CD4-positive, CD25-positive, alpha-beta regulatory T cell (primary cell): ENCODE data around the gene SAV1. TPM values are rescaled to one million over a fixed set of nuclear protein-coding genes. Genes with fewer than 3 reads are reported as not detected.
"Not testable (repeated sequence)": the region's sequence is repeated elsewhere in the genome, so short reads cannot be mapped to it uniquely, and the experiment has no call there.

Source experiments
- ATAC-seq, 2 donors: fragments of 150-1000 bp; cut with Tn5 transposase; one replicate each; pipeline ENCODE4 v1.10.0; 2021; ENCODE audit warnings: low read depth in 2 of 2, moderate number of reproducible peaks in 2 of 2, moderate library complexity in 1 of 2
- DNase-seq, 3 donors: peaks; one replicate each; pipeline versions ENCODE4 v3.0.0 to v3.0.0-alpha.2; 2012 to 2022; ENCODE audit warnings: mixed read lengths in 1 of 3
- H3K27ac ChIP-seq: one replicate; pipeline ENCODE4 v1.7.0; 2013; ENCODE audit warnings: mild to moderate bottlenecking, low read length; ENCODE audit not compliant: insufficient read depth, poor library complexity, severe bottlenecking
- H3K27me3 ChIP-seq: one replicate; pipeline ENCODE4 v1.7.0; 2013; ENCODE audit warnings: low read length; ENCODE audit not compliant: control insufficient read depth, insufficient read depth
- H3K36me3 ChIP-seq: one replicate; pipeline ENCODE4 v1.7.0; 2013; ENCODE audit warnings: mild to moderate bottlenecking, low read length, moderate library complexity; ENCODE audit not compliant: control insufficient read depth, insufficient read depth
- H3K4me1 ChIP-seq: 2 replicates; pipeline ENCODE4 v1.7.0; 2013; ENCODE audit warnings: mild to moderate bottlenecking, low read length; ENCODE audit not compliant: insufficient read depth, control insufficient read depth, poor library complexity, severe bottlenecking
- H3K4me3 ChIP-seq: one replicate; pipeline ENCODE4 v1.7.0; 2013; ENCODE audit warnings: low read depth, mild to moderate bottlenecking, low read length, moderate library complexity
- H3K9me3 ChIP-seq, 2 experiments: 1 replicate in 1 of 2; 2 replicates in 1 of 2; pipeline ENCODE4 v1.7.0; 2013; ENCODE audit warnings: low read length in 2 of 2, mild to moderate bottlenecking in 1 of 2, moderate library complexity in 1 of 2; ENCODE audit not compliant: control insufficient read depth in 2 of 2
- H3K27ac Mint-ChIP-seq, 3 donors: one replicate each; pipeline ENCODE4 v1.8.0; 2020 to 2022; ENCODE audit warnings: mild to moderate bottlenecking in 3 of 3, mixed read lengths in 3 of 3, moderate library complexity in 2 of 3
- H3K27me3 Mint-ChIP-seq: one replicate; pipeline ENCODE4 v1.8.0; 2022; ENCODE audit warnings: mild to moderate bottlenecking, mixed read lengths
- H3K36me3 Mint-ChIP-seq: one replicate; pipeline ENCODE4 v1.8.0; 2020; ENCODE audit warnings: mixed read lengths
- H3K4me1 Mint-ChIP-seq, 4 donors: one replicate each; pipeline ENCODE4 v1.8.0; 2020 to 2022; ENCODE audit warnings: mixed read lengths in 4 of 4, mild to moderate bottlenecking in 1 of 4
- H3K4me3 Mint-ChIP-seq, 4 donors: one replicate each; pipeline ENCODE4 v1.8.0; 2020 to 2022; ENCODE audit warnings: mild to moderate bottlenecking in 4 of 4, mixed read lengths in 4 of 4, moderate library complexity in 3 of 4
- H3K9me3 Mint-ChIP-seq, 7 donors: one replicate each; pipeline ENCODE4 v1.8.0; 2020 to 2022; ENCODE audit warnings: mixed read lengths in 7 of 7, mild to moderate bottlenecking in 3 of 7, moderate library complexity in 2 of 7
- polyA plus RNA-seq, 4 donors: library from polyadenylated mRNA; unstranded; fragments of 300-500 nt; fragmentation: Illumina TruSeq; gene quantifications; one replicate each; pipeline ENCODE4 v1.2.3, GENCODE V29; 2021
- total RNA-seq: library from RNA; stranded (reverse); gene quantifications from one replicate; pipeline ENCODE4 v1.2.3, GENCODE V29; 2022

Gene SAV1
- total and polyA plus RNA-seq, 5 donors from 2014 or later, result 4.8 to 9.2 (median 7.6) TPM

DNA sequence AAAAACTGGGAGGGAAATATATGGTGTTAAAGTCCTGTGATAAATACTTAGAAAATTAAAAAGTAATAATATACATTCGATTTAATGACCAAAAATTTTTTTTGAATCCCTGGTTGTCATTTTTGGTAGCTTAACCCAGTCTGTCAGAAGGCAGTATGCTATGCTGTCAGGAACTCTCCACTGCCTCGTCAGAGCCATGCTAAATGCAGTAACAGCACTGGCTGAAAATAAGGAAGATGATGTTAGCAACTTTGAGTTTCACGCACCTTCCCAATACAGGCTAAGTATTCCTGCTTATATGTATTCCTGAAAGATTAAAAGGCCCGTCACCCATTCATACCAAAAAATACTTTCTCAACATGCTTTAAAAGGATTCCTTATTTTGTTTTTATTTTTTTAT lies 34.2 kb downstream of the SAV1 start:
- no peak overlapping the region for H3K27ac Mint-ChIP-seq
- peaks cover 10% of the 10 kb centered on the region for H3K36me3 Mint-ChIP-seq
- no peak for DNase-seq
- H3K4me1 Mint-ChIP-seq, result no peaks in the 10 kb centered on the region
- ATAC-seq, result no peak
- no peak overlapping the region for H3K27ac ChIP-seq
- H3K4me3 Mint-ChIP-seq, result no peak overlapping the region
- H3K9me3 Mint-ChIP-seq, result no peaks in the 10 kb centered on the region
- no peak overlapping the region for H3K4me3 ChIP-seq
- no peaks in the 10 kb centered on the region for H3K4me1 ChIP-seq
- no peaks in the 10 kb centered on the region for H3K9me3 ChIP-seq
- H3K27me3 ChIP-seq, result no peaks in the 10 kb centered on the region
- H3K27me3 Mint-ChIP-seq, result no peaks in the 10 kb centered on the region
- H3K36me3 ChIP-seq, result peaks cover 2% of the 10 kb centered on the region

DNA sequence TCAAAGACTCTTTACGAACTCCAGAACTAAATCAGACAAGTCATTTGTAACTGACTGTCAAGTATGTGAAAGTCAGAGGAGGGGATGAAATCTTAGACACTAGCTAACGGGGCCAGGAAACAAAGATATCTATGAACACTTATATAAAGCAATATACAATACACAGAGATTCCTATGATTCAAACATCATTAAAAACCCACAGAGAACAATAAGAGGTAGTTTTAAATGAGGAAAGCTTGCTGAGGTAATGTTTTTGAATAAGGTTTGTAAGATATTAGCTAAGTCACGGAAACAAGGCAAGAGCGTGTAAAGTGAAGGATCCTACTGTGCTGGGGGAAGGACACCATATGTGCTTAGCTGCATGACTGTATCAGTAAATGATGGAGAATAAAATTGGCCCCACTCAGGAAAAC lies 36.7 kb downstream of the SAV1 start:
- no peaks in the 10 kb centered on the region for H3K27me3 ChIP-seq
- H3K4me1 Mint-ChIP-seq, result no peaks in the 10 kb centered on the region
- H3K27ac Mint-ChIP-seq, result no peak overlapping the region
- no peak overlapping the region for H3K4me3 Mint-ChIP-seq
- peaks cover 2% of the 10 kb centered on the region for H3K36me3 ChIP-seq
- no peak for ATAC-seq
- H3K4me3 ChIP-seq, result no peak overlapping the region
- H3K27ac ChIP-seq, result no peak overlapping the region
- H3K36me3 Mint-ChIP-seq, result peaks cover 5% of the 10 kb centered on the region
- H3K9me3 Mint-ChIP-seq, result no peaks in the 10 kb centered on the region
- no peaks in the 10 kb centered on the region for H3K4me1 ChIP-seq
- H3K9me3 ChIP-seq, result no peaks in the 10 kb centered on the region
- no peak for DNase-seq
- no peaks in the 10 kb centered on the region for H3K27me3 Mint-ChIP-seq

DNA sequence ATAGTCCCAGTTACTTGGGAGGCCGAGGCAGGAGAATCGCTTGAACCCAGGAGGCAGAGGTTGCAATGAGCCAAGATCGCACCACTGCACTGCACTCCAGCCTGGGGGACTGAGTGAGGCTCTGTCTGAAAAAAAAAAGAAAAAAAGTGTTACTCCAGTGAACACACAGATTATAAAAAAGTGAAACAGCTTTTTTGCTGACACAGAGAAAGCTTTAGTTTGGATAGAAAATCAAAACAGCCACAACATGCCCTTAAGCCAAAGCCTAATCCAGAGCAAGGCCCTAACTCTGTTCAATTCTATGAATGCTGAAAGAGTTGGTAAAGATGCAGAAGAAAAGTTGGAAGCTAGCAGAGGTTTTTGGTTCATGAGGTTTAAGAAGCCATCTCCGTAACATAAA lies 43.2 kb downstream of the SAV1 start:
- H3K9me3 ChIP-seq, H3K27ac ChIP-seq, H3K9me3 Mint-ChIP-seq, H3K27ac Mint-ChIP-seq, H3K4me1 ChIP-seq, H3K27me3 Mint-ChIP-seq, H3K27me3 ChIP-seq, H3K36me3 Mint-ChIP-seq, H3K36me3 ChIP-seq, DNase-seq, H3K4me3 Mint-ChIP-seq, H3K4me1 Mint-ChIP-seq, H3K4me3 ChIP-seq, ATAC-seq: not testable (repeated sequence)

DNA sequence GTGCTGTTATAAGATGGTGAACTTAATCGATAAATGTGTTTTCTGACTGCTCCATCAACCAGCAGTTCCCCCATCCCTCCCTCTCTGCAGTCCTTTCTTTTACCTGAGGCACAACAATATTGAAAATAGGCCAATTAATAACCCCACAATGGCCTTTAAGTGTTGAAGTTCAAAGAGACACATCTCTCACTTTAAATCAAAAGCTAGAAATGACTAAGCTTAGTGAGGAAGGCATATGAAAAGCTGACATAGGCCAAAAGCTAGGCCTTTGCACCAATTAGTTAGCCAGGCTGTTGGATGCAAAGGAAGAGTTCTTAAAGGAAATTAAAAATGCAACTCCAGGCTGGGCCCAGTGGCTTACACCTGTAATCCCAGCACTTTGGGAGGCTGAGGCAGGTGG lies 43.7 kb downstream of the SAV1 start:
- DNase-seq (peak in 1 of 3 donors; percentile 26), ATAC-seq (no peak)
- Histone ChIP-seq H3K4me1 (no peaks in the 10 kb centered on the region), H3K4me3 (no peak overlapping the region), H3K27me3 (no peaks in the 10 kb centered on the region), H3K9me3 (no peaks in the 10 kb centered on the region), H3K36me3 (no peaks in the 10 kb centered on the region), H3K27ac (no peak overlapping the region)
- no peak overlapping the region for H3K4me3 Mint-ChIP-seq
- H3K4me1 Mint-ChIP-seq, result peaks cover 0 to 3% (median 0%) of the 10 kb centered on the region in 4 donors
- no peaks in the 10 kb centered on the region for H3K36me3 Mint-ChIP-seq
- H3K27ac Mint-ChIP-seq, result peak overlapping the region in 1 of 3 donors; percentile 35
- H3K9me3 Mint-ChIP-seq, result no peaks in the 10 kb centered on the region
- no peaks in the 10 kb centered on the region for H3K27me3 Mint-ChIP-seq

DNA sequence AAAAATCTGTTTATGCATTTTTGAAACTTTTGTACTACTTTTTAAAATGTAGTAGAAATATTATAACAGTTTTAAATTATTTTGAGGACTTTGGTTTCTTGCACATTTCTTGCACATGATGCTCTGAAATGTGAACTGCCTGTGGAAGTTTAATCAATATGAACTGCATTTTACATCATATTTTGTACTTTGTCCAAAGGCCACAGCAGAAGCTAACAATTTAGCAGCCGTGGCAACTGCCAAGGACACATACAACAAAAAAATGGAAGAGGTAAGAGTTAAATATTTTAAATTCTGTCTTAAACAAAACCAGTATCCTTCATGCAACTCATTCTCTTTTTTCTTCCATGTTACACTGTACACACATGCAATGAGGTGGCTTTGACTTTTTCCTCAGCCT lies 45.1 kb downstream of the SAV1 start:
- H3K9me3 Mint-ChIP-seq, result no peaks in the 10 kb centered on the region
- H3K27ac Mint-ChIP-seq, result no peak overlapping the region
- H3K4me3 Mint-ChIP-seq, result no peak overlapping the region
- H3K27me3 Mint-ChIP-seq, result no peaks in the 10 kb centered on the region
- Histone ChIP-seq H3K4me1 (no peaks in the 10 kb centered on the region), H3K27ac (no peak overlapping the region), H3K4me3 (no peak overlapping the region), H3K27me3 (no peaks in the 10 kb centered on the region), H3K36me3 (no peaks in the 10 kb centered on the region), H3K9me3 (no peaks in the 10 kb centered on the region)
- H3K36me3 Mint-ChIP-seq, result no peaks in the 10 kb centered on the region
- no peak for ATAC-seq
- H3K4me1 Mint-ChIP-seq, result peaks cover 0 to 3% (median 0%) of the 10 kb centered on the region in 4 donors
- no peak for DNase-seq

DNA sequence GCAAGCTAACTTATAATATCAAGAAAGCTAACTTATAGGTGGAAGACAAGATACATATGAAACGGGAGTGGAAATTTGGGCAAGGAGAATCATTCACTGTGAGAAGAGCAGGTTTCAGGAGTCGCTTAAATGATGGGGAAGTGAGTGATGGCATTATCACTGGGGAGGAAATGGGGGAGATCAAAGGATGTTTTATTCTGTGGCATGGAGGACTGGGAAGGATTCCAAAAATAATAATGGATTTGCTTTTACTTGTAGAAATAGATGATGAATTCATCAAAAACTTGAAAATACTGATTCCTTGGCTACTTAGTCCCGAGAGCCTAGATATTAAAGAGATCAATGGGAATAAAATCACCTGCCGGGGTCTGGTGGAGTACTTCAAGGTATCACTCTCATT lies 47.8 kb downstream of the SAV1 start:
- H3K27ac ChIP-seq, result no peak overlapping the region
- Mint-ChIP-seq H3K27ac (no peak overlapping the region), H3K36me3 (peaks cover 7% of the 10 kb centered on the region), H3K4me1 (peaks cover 0 to 3% (median 0%) of the 10 kb centered on the region in 4 donors), H3K4me3 (no peak overlapping the region), H3K27me3 (no peaks in the 10 kb centered on the region), H3K9me3 (peaks cover 0 to 2% (median 0%) of the 10 kb centered on the region in 7 donors)
- H3K4me3 ChIP-seq, result no peak overlapping the region
- H3K36me3 ChIP-seq, result no peaks in the 10 kb centered on the region
- ATAC-seq (no peak), DNase-seq (no peak)
- no peaks in the 10 kb centered on the region for H3K9me3 ChIP-seq
- no peaks in the 10 kb centered on the region for H3K27me3 ChIP-seq
- no peaks in the 10 kb centered on the region for H3K4me1 ChIP-seq

DNA sequence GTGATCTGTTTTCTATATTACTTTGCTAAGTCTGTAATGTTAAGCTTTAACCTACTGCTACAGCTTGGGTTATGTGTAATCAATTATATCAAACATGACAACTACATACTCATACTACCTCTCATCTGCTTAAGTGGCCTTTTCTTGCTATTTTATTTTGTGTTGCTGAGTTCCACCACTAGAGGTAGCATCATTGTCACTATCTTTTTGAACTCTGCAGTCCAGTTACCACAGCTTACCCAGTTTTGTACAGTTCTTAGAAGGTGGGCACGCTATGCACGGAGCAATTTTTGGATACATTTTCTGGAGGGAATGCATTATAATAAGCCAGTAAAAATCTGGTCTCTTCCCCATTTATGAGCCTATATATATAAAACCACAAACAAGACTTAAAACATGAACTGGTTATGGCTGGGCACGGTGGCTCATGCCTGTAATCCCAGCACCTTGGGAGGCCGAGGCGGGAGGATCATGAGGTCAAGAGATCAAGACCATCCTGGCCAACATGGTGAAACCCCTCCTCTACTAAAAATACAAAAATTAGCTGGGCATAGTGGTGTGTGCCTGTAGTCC lies 48.5 kb downstream of the SAV1 start:
- H3K27ac Mint-ChIP-seq, result no peak overlapping the region
- H3K36me3 Mint-ChIP-seq, result peaks cover 7% of the 10 kb centered on the region
- Histone ChIP-seq H3K9me3 (no peaks in the 10 kb centered on the region), H3K4me1 (no peaks in the 10 kb centered on the region), H3K27me3 (no peaks in the 10 kb centered on the region), H3K36me3 (no peaks in the 10 kb centered on the region), H3K4me3 (no peak overlapping the region), H3K27ac (no peak overlapping the region)
- peak in 2 of 3 donors; percentile 13 to 53 for DNase-seq
- no peak for ATAC-seq
- no peak overlapping the region for H3K4me3 Mint-ChIP-seq
- H3K9me3 Mint-ChIP-seq, result peaks cover 0 to 2% (median 0%) of the 10 kb centered on the region in 7 donors
- peaks cover under 1% of the 10 kb centered on the region for H3K27me3 Mint-ChIP-seq
- peaks cover 0 to 3% (median 0%) of the 10 kb centered on the region in 4 donors for H3K4me1 Mint-ChIP-seq

DNA sequence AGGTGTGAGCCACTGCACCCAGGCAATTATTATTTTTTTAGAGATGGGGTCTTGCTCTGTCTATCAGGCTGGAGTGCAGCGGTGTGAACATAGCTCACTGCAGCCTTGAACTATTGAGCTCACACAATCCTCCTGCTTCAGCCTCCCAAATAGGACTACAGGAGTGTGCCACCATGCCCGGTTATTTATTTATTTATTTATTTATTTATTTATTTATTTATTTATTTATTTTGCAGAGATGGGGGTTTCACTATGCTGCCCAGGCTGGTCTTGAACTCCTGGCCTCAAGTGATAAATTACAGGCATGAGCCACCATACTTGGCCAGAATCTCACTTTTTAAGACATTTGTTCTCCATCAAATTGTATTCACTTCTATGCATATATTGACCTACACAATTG lies 51.8 kb downstream of the SAV1 start:
- Histone ChIP-seq H3K4me1 (no peaks in the 10 kb centered on the region), H3K27ac (no peak overlapping the region), H3K4me3 (no peak overlapping the region), H3K36me3 (no peaks in the 10 kb centered on the region), H3K27me3 (peaks cover 6% of the 10 kb centered on the region), H3K9me3 (no peaks in the 10 kb centered on the region)
- DNase-seq, result no peak
- ATAC-seq, result no peak
- Mint-ChIP-seq H3K9me3 (peaks cover 0 to 2% (median 0%) of the 10 kb centered on the region in 7 donors), H3K36me3 (peaks cover 7% of the 10 kb centered on the region), H3K27me3 (peaks cover 20% of the 10 kb centered on the region), H3K4me1 (no peaks in the 10 kb centered on the region), H3K4me3 (no peak overlapping the region), H3K27ac (no peak overlapping the region)
